ENCODE data around the gene MTUS2. TPM values are rescaled to one million over a fixed set of nuclear protein-coding genes. Genes with fewer than 3 reads are reported as not detected.

MTUS2 gene
- total RNA-seq, 1 donor from 2014 or later, result not detected

DNA sequence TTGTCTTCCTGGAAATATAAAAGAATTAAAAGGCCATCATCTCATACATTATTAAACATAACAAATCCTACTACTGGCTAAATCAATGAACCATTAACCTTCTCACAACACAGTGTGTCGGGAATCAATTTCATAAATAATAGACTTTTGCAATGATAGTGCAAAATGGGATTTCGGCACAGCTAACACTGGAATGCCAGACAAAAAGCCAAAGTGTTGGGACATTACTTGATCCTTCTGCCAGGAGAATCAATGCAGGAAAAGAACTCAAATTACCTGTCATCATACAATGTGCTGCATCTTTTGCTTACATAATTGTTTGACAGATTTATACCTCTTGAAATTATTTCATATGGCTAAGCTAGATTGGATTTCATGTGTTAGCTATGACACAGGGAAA, 334.3 kb downstream of the MTUS2 start:
- Mint-ChIP-seq H3K36me3 (ENCODE audit: low read depth) (no peaks in the 10 kb centered on the region), H3K4me3 (no peak overlapping the region), H3K4me1 (ENCODE audit: low read depth) (no peaks in the 10 kb centered on the region), H3K9me3 (peaks cover 10% of the 10 kb centered on the region), H3K27me3 (ENCODE audit: insufficient read depth) (no peaks in the 10 kb centered on the region), H3K27ac (no peak overlapping the region)
- intact Hi-C loops (cut with micrococcal nuclease), result no loop called here
- no peak for DNase-seq (ENCODE audit: low spot score)

DNA sequence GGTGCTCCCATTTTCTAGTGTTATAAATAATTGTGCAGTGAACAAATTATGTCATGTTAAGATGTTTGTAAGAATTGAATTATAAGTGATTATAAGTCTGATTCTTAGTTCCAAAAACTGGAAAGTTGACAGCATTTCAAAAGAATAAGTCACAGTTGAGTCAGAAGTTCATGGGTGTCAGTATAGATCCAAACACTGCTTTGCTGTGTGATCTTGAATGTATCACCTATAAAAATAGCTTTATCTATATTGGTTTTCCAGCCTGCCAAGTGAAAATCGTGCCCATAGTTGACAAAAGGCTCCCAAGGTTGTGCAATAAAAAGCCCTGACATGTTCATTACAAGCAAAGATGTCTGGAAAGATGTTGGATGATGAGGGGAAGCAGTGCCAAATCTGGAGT, 336.0 kb downstream of the MTUS2 start:
- no peak for DNase-seq (ENCODE audit: low spot score)
- Mint-ChIP-seq H3K9me3 (peaks cover 4% of the 10 kb centered on the region), H3K4me3 (no peak overlapping the region), H3K27me3 (ENCODE audit: insufficient read depth) (no peaks in the 10 kb centered on the region), H3K36me3 (ENCODE audit: low read depth) (no peaks in the 10 kb centered on the region), H3K4me1 (ENCODE audit: low read depth) (no peaks in the 10 kb centered on the region), H3K27ac (no peak overlapping the region)
- intact Hi-C loops (cut with micrococcal nuclease), result no loop called here

DNA sequence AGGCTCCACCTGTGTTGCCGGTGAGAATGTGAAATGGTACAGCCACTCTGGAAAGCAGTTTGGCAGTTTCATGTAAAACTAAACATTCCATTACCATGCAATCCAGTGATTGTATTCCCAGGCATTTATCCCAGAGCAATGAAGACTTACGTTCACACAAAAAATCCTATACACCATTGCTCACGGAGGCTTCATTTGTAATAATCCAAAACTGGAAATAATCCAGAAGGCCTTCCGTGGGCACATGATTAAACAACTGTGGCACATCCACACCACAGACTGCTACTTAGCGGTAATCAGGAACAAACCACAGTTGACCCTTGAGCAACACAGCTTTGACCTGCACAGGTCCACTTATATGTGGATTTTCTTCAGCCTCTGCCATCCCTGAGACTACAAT, 339.7 kb downstream of the MTUS2 start:
- H3K27me3 Mint-ChIP-seq (ENCODE audit: insufficient read depth), result no peaks in the 10 kb centered on the region
- no peaks in the 10 kb centered on the region for H3K36me3 Mint-ChIP-seq (ENCODE audit: low read depth)
- no peak overlapping the region for H3K4me3 Mint-ChIP-seq
- DNase-seq (ENCODE audit: low spot score), result no peak
- H3K4me1 Mint-ChIP-seq (ENCODE audit: low read depth), result no peaks in the 10 kb centered on the region
- peaks cover 6% of the 10 kb centered on the region for H3K9me3 Mint-ChIP-seq
- intact Hi-C loops (cut with micrococcal nuclease), result no loop called here
- H3K27ac Mint-ChIP-seq, result no peak overlapping the region

DNA sequence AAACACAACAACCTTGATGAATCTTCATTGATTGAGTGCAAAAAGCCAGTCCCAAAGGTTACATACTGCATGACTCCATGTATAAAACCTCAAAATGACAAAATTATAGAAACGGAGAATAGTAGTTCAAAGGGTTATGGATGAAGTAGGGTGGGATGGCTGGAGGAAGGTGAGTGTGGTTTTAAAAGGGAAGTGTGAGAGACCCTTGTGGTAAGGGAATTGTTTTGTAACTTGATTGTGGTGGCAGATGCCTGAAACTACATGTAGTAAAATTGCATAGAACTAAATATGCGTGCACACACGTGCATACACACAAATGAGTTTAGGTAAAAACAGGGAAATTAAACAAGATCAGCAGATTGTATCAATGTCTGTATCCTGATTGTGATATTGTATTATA, 340.7 kb downstream of the MTUS2 start:
- Mint-ChIP-seq H3K9me3 (peaks cover 6% of the 10 kb centered on the region), H3K27me3 (ENCODE audit: insufficient read depth) (no peaks in the 10 kb centered on the region), H3K4me1 (ENCODE audit: low read depth) (no peaks in the 10 kb centered on the region), H3K36me3 (ENCODE audit: low read depth) (no peaks in the 10 kb centered on the region), H3K4me3 (no peak overlapping the region), H3K27ac (no peak overlapping the region)
- intact Hi-C loops (cut with micrococcal nuclease), result no loop called here
- DNase-seq (ENCODE audit: low spot score), result no peak

DNA sequence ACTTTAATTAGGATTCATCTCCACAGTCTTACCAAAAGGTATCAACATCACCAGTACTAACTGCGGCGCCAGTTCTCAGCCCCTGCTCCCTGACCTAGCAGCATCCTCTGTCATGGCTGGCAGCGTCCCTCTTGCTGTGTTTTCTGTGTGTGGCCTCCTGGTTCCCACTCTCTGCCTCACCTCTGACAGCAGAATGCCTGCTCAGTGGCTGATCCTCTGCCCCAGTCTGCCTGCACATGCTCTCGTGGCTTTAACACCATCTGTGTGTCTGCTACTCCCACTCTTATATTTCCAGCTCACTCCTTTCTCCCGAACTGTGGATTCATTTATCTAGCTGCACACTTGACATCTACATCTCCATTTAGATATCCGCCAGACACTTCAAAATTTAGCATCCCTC, 341.5 kb downstream of the MTUS2 start:
- Mint-ChIP-seq H3K4me1 (ENCODE audit: low read depth) (no peaks in the 10 kb centered on the region), H3K9me3 (peaks cover 6% of the 10 kb centered on the region), H3K27ac (no peak overlapping the region), H3K36me3 (ENCODE audit: low read depth) (no peaks in the 10 kb centered on the region), H3K27me3 (ENCODE audit: insufficient read depth) (no peaks in the 10 kb centered on the region), H3K4me3 (no peak overlapping the region)
- no peak for DNase-seq (ENCODE audit: low spot score)
- intact Hi-C loops (cut with micrococcal nuclease), result no loop called here

DNA sequence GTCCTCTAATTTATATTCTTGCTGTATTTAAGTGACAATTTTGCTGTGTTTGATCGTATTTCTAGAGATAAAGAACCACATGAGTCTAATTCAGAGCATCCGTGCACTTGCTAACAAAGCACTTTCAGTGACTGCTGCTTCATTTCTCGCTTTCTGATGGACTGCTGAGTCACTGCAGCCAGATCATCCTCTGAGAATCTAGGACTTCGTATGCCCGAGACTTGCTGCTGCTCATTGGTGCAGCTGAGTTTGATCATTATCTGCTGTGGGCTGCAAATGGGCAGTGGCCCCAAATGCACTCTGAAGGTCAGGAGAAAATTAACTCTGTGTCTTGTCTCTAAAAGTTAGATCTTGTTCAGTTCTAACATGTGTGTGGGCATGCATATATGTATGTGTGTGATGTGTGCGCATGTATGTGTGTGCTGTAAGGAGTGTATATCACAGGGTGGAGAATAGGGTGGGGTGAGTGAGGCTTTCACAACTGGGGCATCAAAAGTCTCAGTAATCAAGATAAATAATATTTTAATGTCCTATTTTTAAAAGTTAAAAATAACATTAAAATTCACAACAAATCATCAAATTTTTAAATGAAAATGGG, 342.6 kb downstream of the MTUS2 start:
- peaks cover 6% of the 10 kb centered on the region for H3K9me3 Mint-ChIP-seq

DNA sequence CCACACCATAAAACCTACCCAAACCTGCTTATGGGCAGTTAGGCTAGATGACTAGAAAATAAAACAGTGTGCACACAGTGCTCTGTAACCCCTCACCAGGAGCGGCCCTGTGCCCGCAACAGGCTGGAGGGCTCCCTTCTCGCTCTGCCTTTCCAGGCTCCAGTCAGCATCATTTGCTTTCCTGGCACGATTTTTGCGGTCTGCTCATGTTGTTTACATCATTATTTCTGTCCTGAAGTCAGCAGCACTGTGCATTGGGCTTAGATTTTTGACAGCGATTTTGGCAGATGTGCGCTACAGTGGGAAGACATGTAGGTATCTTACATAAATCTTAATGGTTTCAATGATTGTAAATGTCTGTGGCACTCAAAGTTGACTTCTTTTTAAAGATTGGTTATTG, 344.0 kb downstream of the MTUS2 start:
- Mint-ChIP-seq H3K4me1 (ENCODE audit: low read depth) (no peaks in the 10 kb centered on the region), H3K27ac (no peak overlapping the region), H3K4me3 (no peak overlapping the region), H3K9me3 (peaks cover 6% of the 10 kb centered on the region), H3K27me3 (ENCODE audit: insufficient read depth) (no peaks in the 10 kb centered on the region), H3K36me3 (ENCODE audit: low read depth) (no peaks in the 10 kb centered on the region)
- DNase-seq (ENCODE audit: low spot score), result no peak
- intact Hi-C loops (cut with micrococcal nuclease), result no loop called here

More for the DNA sequence above, 342.6 kb downstream of the MTUS2 start:
- intact Hi-C loops (cut with micrococcal nuclease), result no loop called here
- Mint-ChIP-seq H3K36me3 (ENCODE audit: low read depth) (no peaks in the 10 kb centered on the region), H3K4me3 (no peak overlapping the region), H3K27me3 (ENCODE audit: insufficient read depth) (no peaks in the 10 kb centered on the region), H3K4me1 (ENCODE audit: low read depth) (no peaks in the 10 kb centered on the region), H3K27ac (no peak overlapping the region)
- DNase-seq (ENCODE audit: low spot score), result no peak

DNA sequence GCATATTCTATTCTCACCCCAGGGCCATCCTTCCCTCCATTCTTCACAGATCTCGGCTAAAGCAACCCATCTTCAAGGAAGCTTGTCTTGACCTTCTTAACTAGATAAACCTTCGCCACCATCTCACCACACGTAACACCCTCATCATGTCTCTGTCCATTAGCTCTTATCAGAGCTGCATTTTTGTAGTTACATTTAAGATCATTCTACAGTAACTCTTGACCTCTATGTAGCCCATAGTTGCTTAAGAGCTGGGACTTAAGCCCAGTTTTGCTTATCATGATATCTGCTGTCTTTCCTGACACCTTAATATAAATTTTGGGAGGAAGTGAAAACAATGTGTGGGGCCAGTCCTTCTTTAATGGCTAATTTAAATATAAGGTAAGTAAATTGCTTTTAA, 345.1 kb downstream of the MTUS2 start:
- Mint-ChIP-seq H3K36me3 (ENCODE audit: low read depth) (no peaks in the 10 kb centered on the region), H3K27ac (no peak overlapping the region), H3K9me3 (peaks cover 6% of the 10 kb centered on the region), H3K4me3 (no peak overlapping the region), H3K4me1 (ENCODE audit: low read depth) (no peaks in the 10 kb centered on the region), H3K27me3 (ENCODE audit: insufficient read depth) (no peaks in the 10 kb centered on the region)
- intact Hi-C loops (cut with micrococcal nuclease), result no loop called here
- DNase-seq (ENCODE audit: low spot score), result no peak

DNA sequence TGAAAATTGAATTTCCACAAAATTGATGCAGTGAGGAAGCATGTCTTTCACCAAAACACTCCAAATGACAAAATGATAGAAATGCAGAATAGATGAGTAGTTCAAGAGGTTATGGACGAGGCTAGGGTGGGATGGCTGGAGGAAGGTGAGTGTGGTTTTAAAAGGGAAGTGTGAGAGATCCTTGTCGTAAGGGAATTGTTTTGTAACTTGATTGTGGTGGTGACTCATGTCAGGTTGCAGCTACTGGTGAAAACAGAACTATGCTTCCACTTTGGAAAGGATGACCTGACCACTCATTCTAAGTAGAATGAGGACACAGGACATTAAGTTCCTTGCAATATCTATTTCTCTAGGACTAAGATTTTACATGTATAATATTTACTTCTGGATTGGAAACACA, 345.7 kb downstream of the MTUS2 start:
- no peak for DNase-seq (ENCODE audit: low spot score)
- Mint-ChIP-seq H3K9me3 (peaks cover 6% of the 10 kb centered on the region), H3K27ac (no peak overlapping the region), H3K4me1 (ENCODE audit: low read depth) (no peaks in the 10 kb centered on the region), H3K36me3 (ENCODE audit: low read depth) (no peaks in the 10 kb centered on the region), H3K27me3 (ENCODE audit: insufficient read depth) (no peaks in the 10 kb centered on the region), H3K4me3 (no peak overlapping the region)
- intact Hi-C loops (cut with micrococcal nuclease), result no loop called here

DNA sequence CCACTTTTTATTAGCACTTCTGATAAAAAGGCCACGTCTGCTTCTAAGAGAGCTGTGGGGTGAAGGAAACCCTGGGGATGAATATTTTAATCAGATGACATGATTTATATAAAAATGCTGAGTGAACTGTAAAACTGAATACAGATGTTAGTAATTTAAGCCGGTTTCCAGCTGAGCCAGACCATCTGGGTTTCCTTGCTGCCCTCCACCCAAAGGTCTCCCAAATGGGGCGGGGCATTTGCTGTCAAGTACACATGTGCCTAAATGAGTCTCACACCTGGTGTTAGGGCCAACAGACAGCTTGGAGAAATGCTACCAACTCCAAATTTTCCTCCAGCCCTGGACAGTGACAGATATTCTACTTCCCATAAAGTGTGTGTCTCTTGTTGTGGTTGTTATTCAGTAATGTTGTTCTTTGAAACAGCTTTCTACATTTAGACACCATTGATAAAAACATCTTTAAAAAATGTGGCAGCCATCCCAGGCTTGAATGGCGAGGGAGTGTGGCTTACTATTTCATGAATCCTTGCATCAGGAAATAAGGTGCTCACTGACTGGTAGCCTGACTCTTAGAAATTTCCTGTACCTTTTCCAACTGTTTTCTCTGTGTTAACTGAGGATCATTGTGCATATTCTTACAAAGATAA, 350.4 kb downstream of the MTUS2 start:
- Mint-ChIP-seq H3K27ac (no peak overlapping the region), H3K4me1 (ENCODE audit: low read depth) (no peaks in the 10 kb centered on the region), H3K27me3 (ENCODE audit: insufficient read depth) (no peaks in the 10 kb centered on the region), H3K36me3 (ENCODE audit: low read depth) (no peaks in the 10 kb centered on the region), H3K9me3 (no peaks in the 10 kb centered on the region), H3K4me3 (no peak overlapping the region)
- intact Hi-C loops (cut with micrococcal nuclease), result no loop called here
- DNase-seq (ENCODE audit: low spot score), result no peak

DNA sequence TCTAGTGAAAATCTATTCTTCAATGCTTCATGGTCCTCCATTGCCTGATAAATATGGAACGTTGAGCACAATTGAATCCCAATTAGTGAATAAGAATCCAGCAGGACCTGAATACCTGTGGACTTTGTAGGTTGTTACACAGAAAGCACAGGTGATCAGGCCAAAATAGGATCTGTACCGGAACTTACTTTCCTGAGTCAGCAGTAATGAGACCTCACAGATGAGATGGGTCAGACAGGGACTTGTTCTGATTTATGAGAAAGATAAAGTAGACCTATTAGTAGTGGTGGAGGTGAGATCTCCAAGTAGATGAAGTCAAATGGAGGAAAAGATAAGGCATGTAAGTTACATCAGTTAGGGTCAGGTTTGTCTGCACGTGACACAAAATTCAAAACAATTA, 351.1 kb downstream of the MTUS2 start:
- Mint-ChIP-seq H3K27ac (no peak overlapping the region), H3K4me3 (no peak overlapping the region), H3K9me3 (no peaks in the 10 kb centered on the region), H3K36me3 (ENCODE audit: low read depth) (no peaks in the 10 kb centered on the region), H3K27me3 (ENCODE audit: insufficient read depth) (no peaks in the 10 kb centered on the region), H3K4me1 (ENCODE audit: low read depth) (no peaks in the 10 kb centered on the region)
- intact Hi-C loops (cut with micrococcal nuclease), result no loop called here
- DNase-seq (ENCODE audit: low spot score), result no peak

DNA sequence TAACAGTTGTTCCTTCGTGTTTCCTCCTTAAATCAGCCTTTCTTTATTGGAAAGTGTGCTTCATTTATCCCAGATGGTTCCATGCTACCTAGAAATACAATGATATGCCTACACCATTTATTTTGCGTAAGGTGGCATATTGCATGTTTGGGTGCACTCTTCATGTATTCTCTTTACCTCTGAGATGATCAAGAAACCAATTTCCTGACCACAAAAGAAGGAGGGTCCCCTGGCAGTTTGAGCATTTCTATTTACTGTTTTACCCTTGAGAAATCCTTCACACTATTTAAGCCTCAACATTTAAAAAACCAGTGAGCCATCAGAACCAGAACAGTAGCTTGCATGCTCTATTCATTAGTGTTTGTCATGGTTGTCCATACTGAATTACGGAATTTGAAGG, 354.0 kb downstream of the MTUS2 start:
- intact Hi-C loops (cut with micrococcal nuclease), result no loop called here
- Mint-ChIP-seq H3K27ac (no peak overlapping the region), H3K27me3 (ENCODE audit: insufficient read depth) (no peaks in the 10 kb centered on the region), H3K9me3 (no peaks in the 10 kb centered on the region), H3K4me3 (no peak overlapping the region), H3K4me1 (ENCODE audit: low read depth) (no peaks in the 10 kb centered on the region), H3K36me3 (ENCODE audit: low read depth) (no peaks in the 10 kb centered on the region)
- no peak for DNase-seq (ENCODE audit: low spot score)

DNA sequence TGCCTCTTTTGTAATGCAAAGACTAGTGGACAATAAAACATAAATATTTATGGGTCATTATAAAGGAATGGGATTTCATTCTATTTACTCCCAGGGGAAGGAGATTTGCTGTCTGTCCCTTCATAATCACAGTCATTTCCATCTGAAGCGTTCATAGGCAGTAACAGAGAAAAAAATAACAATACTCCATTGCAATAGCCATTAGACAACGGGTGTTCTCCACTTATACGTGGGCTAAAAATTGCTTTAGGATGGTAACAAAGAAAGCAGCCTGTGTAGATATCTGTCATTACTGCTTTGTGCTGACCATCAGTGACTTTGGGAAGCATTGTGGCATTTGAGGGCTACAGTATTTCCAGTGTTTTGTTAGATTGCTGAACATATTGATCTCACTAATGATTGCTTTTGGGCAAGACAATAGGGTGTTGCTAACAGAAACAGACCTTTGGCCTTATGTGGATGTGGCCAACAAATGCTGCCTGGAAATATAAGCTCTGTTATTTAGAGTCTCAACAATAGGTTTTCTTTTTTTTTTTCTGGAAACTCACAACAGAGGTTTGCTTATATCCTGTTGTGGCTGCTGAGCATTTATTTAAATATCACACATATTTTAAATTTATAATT, 355.2 kb downstream of the MTUS2 start:
- H3K4me3 Mint-ChIP-seq, result no peak overlapping the region
- no peaks in the 10 kb centered on the region for H3K4me1 Mint-ChIP-seq (ENCODE audit: low read depth)
- intact Hi-C loops (cut with micrococcal nuclease), result no loop called here
- H3K27ac Mint-ChIP-seq, result no peak overlapping the region
- no peaks in the 10 kb centered on the region for H3K36me3 Mint-ChIP-seq (ENCODE audit: low read depth)
- H3K9me3 Mint-ChIP-seq, result no peaks in the 10 kb centered on the region
- H3K27me3 Mint-ChIP-seq (ENCODE audit: insufficient read depth), result no peaks in the 10 kb centered on the region
- DNase-seq (ENCODE audit: low spot score), result no peak
